GM10266 (cell line): ENCODE data around the gene CABCOCO1.

Source experiments
- DNase-seq: peaks from one replicate; pipeline ENCODE4 v3.0.0; 2012; ENCODE audit errors: extremely low spot score
- TF ChIP-seq, protein P1 (sequence below): IDR thresholded peaks from 2 replicates; pipeline ENCODE4 v1.5.1; 2012; ENCODE audit warnings: mild to moderate bottlenecking, low read depth; ENCODE audit not compliant: control insufficient read depth, insufficient read depth; ENCODE audit errors: missing control alignments

Gene CABCOCO1

DNA sequence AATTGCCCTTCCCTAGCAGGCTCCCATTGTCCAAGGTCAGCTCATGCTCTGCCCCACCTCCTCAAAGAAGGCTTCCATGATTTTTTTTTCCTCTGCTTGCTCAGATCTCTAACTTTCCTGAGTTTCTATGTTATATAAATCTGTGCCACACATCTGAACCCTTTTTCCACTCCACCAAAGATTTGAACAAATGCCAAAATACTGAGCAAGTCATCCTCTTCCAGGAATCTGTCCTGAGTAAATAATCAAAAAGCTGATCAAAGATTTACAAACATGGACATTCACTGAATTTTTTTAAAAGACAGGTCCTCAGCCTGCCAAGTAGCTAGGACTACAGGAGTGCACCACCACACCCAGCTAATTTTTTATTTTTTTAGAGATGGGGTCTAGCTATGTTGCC lies 136.0 kb downstream of the CABCOCO1 start:
- DNase-seq: no peak
- TF ChIP-seq, protein P1, sequence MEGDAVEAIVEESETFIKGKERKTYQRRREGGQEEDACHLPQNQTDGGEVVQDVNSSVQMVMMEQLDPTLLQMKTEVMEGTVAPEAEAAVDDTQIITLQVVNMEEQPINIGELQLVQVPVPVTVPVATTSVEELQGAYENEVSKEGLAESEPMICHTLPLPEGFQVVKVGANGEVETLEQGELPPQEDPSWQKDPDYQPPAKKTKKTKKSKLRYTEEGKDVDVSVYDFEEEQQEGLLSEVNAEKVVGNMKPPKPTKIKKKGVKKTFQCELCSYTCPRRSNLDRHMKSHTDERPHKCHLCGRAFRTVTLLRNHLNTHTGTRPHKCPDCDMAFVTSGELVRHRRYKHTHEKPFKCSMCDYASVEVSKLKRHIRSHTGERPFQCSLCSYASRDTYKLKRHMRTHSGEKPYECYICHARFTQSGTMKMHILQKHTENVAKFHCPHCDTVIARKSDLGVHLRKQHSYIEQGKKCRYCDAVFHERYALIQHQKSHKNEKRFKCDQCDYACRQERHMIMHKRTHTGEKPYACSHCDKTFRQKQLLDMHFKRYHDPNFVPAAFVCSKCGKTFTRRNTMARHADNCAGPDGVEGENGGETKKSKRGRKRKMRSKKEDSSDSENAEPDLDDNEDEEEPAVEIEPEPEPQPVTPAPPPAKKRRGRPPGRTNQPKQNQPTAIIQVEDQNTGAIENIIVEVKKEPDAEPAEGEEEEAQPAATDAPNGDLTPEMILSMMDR: no peak

DNA sequence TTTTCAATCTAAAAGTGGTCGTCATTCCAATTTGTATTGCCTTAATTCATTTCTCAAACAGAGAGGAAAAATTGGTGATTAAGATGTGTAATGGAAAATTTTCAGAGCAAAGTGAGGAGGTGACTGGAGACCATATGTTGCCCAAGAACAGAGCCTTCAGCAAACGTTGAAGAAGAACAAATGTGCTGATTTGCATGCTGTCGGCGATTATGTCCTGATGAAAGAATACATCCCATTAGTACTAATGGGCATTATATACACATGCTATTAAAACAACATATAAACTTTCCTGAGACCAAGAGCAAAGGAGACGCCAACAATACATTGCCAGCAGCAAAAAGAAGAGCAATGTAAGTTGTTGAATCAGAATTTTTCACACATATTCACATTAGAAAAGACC lies 138.8 kb downstream of the CABCOCO1 start:
- TF ChIP-seq, protein P1: no peak

DNA sequence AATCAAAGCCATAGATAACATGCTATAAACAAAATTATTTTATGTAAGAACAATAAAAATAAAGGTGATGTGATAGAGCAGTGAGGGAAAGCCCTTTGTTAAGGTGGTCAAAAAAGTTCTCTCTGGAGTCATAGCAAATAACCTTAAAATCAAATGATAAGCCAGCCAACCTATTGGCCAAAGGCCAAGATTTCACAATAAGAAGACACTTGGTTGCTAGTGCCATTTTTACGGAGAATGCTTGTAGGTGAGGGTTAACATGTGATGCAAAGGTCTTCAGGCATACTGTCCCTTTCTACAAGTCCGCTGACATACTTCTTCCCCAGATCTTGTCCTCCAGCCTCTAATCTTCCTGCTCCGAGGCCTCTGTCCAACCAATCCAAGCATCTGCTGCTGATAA lies 140.5 kb downstream of the CABCOCO1 start:
- TF ChIP-seq, protein P1: no peak
- no peak for DNase-seq

More for the DNA sequence above, 138.8 kb downstream of the CABCOCO1 start:
- DNase-seq: no peak

DNA sequence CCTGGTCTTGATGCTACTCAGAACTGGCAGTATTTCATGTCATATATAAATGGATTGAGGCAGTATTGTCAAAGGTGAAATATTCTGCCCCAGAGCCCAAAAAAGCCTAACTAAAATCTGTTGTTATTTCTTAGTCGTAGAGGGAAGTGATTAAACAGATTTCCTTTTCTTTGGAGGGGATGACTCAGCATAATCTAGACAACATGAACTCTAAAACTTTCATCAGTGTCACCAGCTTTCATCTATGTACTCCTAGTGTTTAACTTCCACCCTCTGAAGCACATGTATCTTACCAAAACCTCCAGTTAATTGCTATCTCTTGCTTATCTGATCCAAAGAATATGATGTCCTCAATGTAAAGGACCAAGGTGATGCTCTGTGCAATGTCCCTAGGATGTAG lies 141.7 kb downstream of the CABCOCO1 start:
- DNase-seq: no peak
- TF ChIP-seq, protein P1: no peak

DNA sequence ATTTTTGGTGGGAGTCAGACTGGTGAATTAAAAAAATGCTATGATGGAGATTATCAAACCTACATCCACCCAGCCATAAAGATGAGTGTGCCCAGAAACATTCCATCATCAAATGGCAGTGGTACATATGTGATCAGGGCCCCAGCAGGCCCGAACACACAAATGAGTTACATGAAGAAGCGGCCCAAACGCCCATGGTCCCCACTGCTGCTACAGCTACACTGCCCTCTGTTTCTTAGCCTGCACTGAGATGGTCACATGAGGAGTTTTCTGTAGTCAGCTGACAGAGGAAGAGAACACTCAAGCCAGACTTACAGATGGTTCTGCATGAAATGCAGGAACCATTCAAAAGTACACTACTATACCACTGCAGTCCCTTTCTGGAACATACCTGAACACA lies 142.4 kb downstream of the CABCOCO1 start:
- no peak for DNase-seq

DNA sequence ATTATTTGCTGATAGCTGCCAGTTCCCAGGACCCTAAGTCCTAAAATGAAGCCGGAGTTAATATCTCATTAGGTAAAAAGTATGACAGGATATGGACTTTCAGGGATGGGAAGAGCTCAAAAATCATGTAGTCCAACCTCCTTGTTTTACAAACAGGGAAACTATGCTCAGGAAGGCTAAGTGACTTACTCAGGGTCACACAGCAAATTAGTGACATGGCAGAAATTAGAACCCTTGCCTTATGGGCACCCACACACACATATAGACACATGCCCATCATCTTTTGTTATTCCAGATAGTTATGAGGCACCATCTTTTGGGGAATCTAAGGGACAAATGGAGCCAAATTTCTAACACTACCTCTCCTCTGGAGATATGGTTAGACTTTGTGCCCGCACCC lies 147.5 kb downstream of the CABCOCO1 start:
- TF ChIP-seq, protein P1: no peak
- DNase-seq: no peak

More for the DNA sequence above, 142.4 kb downstream of the CABCOCO1 start:
- TF ChIP-seq, protein P1: no peak

DNA sequence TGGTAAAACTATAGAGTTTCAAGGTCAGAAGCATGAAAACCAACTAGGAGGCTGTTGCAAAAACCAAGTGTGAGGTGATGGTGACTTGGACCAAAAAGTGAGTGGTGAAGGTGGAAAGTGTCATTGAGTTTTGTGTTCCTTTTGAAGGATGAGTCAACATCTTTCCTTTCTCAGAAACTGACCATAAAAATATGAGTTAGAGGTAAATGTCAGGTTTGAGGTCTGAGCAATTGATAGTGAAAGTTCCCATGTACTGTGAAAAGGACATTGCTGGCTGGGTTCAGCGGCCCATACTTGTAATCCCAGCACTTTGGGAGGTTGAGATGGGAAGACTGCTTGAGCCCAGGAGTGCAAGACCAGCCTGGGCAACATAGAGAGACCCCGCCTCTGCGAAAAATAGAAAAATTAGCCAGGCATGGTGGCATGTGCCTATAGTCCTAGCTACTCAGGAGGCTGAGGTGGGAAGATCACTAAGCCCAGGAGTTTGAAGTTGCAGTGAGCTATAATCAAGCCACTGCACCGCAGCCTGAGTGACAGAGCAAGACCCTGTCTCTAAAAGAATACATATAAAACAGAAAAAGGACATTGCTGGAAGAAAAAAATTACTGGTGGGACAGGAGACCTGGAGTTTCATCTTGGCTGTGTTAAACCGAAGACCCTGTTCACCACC lies 149.5 kb downstream of the CABCOCO1 start:
- TF ChIP-seq, protein P1: no peak
- peak; percentile 15 for DNase-seq
